Fibroblast of gingiva (primary cell): ENCODE measurements around the gene SNED1.
"Not testable (repeated sequence)": the region's sequence is repeated elsewhere in the genome, so short reads cannot be mapped to it uniquely, and the experiment has no call there.

Experiments used
- DNase-seq: peaks from one replicate; pipeline ENCODE4 v3.0.0-alpha.2; 2011; ENCODE audit warnings: low read depth

Gene SNED1

GRCh38 chr2:240972636-240973521, 25.5 kb upstream of the SNED1 start:
- peak; percentile 98 for DNase-seq

- DNase-seq, result peak; percentile 58
Observed at GRCh38 chr2:240974771-240975572, 23.4 kb upstream of the SNED1 start.

- not testable (repeated sequence) for DNase-seq
Observed at GRCh38 chr2:240975903-240976302, 22.5 kb upstream of the SNED1 start.

GRCh38 chr2:240981280-240981679, 17.1 kb upstream of the SNED1 start:
- DNase-seq, result peak; percentile 80

GRCh38 chr2:240981871-240982800, 16.3 kb upstream of the SNED1 start:
- DNase-seq, result no peak

GRCh38 chr2:240982821-240983281, 15.6 kb upstream of the SNED1 start:
- DNase-seq, result no peak

- DNase-seq, result no peak
Observed at GRCh38 chr2:240983361-240983995, 14.9 kb upstream of the SNED1 start.

GRCh38 chr2:240983996-240984498, 14.4 kb upstream of the SNED1 start:
- no peak for DNase-seq

- DNase-seq, result no peak
Observed at GRCh38 chr2:240985881-240986786, 12.3 kb upstream of the SNED1 start.

GRCh38 chr2:240986787-240987411, 11.5 kb upstream of the SNED1 start:
- peak; percentile 99 for DNase-seq

- DNase-seq, result no peak
Observed at GRCh38 chr2:240987588-240987987, 10.8 kb upstream of the SNED1 start.

GRCh38 chr2:240988146-240988545, 10.3 kb upstream of the SNED1 start:
- peak; percentile 43 for DNase-seq

- no peak for DNase-seq
Observed at GRCh38 chr2:240988571-240989271, 9.7 kb upstream of the SNED1 start.

- DNase-seq, result peak; percentile 41
Observed at GRCh38 chr2:240989451-240990265, 8.8 kb upstream of the SNED1 start.

GRCh38 chr2:240990266-240990529, 8.2 kb upstream of the SNED1 start:
- DNase-seq, result no peak

- no peak for DNase-seq
Observed at GRCh38 chr2:240990726-240991377, 7.6 kb upstream of the SNED1 start.

- DNase-seq, result peak; percentile 98
Observed at GRCh38 chr2:240991378-240992263, 6.8 kb upstream of the SNED1 start.
